Neural progenitor cell (in vitro differentiated cells): Measurements from ENCODE around the gene AMMECR1.

Experiments
- EZH2 ChIP-seq: fragments of 200-600 bp; sonication (generic); IDR thresholded peaks from 2 replicates; pipeline ENCODE4 v1.6.1; 2017; ENCODE audit warnings: antibody characterized with exemption, mild to moderate bottlenecking, moderate library complexity
- EZH2phosphoT487 ChIP-seq: fragments of 200-600 bp; sonication (generic); IDR thresholded peaks from 2 replicates; pipeline ENCODE4 v1.6.1; 2017; ENCODE audit warnings: antibody characterized with exemption
- TF ChIP-seq, protein P1 (sequence below): fragments of 200-600 bp; sonication (generic); IDR thresholded peaks from 2 replicates; pipeline ENCODE4 v1.5.1; 2017; ENCODE audit warnings: antibody characterized with exemption, mild to moderate bottlenecking

DNA sequence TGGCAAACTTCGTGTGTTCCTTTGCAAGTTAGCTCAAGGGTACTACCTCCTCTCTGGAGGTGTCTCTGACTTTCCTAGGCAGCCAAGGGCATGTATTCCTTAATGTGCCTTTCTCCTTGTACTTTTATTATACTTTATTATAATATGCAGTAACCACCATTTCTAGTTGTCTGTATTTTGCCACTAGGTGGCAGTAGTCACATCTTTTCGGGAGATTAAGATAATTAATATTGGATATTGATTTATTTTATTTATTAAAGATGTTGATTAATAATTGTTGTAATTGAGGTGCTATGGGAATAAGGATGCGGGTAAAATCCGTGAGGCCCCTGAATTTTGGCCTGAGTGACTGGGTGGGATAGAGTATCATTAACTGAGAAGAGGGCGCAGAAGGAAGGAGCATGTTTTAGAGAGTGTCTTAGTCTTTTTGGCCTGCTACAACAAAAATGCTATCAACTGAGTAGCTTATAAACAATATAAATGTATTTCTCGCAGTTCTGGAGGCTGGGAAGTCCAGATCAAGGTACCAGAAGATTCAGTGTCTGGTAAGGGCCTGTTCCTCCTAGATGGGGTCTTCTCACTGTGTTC lies 161.6 kb downstream of the AMMECR1 start:
- TF ChIP-seq, protein P1, sequence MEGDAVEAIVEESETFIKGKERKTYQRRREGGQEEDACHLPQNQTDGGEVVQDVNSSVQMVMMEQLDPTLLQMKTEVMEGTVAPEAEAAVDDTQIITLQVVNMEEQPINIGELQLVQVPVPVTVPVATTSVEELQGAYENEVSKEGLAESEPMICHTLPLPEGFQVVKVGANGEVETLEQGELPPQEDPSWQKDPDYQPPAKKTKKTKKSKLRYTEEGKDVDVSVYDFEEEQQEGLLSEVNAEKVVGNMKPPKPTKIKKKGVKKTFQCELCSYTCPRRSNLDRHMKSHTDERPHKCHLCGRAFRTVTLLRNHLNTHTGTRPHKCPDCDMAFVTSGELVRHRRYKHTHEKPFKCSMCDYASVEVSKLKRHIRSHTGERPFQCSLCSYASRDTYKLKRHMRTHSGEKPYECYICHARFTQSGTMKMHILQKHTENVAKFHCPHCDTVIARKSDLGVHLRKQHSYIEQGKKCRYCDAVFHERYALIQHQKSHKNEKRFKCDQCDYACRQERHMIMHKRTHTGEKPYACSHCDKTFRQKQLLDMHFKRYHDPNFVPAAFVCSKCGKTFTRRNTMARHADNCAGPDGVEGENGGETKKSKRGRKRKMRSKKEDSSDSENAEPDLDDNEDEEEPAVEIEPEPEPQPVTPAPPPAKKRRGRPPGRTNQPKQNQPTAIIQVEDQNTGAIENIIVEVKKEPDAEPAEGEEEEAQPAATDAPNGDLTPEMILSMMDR: peak; percentile 53
- TF ChIP-seq EZH2: no peak
- no peak for TF ChIP-seq EZH2phosphoT487
